Epithelial cell of prostate (primary cell): ENCODE data around the gene RIPOR1.
A peak's percentile ranks its signal among the peaks of the same experiment; 100 is the strongest.

Experiments
- DNase-seq: peaks from one replicate; pipeline ENCODE4 v3.0.0-alpha.2; 2011; ENCODE audit warnings: low read depth, low spot score
- H3K27ac ChIP-seq: fragments of 450-650 bp; 2 replicates; pipeline ENCODE4 v1.5.1; 2017; ENCODE audit warnings: mild to moderate bottlenecking

RIPOR1 gene

DNA sequence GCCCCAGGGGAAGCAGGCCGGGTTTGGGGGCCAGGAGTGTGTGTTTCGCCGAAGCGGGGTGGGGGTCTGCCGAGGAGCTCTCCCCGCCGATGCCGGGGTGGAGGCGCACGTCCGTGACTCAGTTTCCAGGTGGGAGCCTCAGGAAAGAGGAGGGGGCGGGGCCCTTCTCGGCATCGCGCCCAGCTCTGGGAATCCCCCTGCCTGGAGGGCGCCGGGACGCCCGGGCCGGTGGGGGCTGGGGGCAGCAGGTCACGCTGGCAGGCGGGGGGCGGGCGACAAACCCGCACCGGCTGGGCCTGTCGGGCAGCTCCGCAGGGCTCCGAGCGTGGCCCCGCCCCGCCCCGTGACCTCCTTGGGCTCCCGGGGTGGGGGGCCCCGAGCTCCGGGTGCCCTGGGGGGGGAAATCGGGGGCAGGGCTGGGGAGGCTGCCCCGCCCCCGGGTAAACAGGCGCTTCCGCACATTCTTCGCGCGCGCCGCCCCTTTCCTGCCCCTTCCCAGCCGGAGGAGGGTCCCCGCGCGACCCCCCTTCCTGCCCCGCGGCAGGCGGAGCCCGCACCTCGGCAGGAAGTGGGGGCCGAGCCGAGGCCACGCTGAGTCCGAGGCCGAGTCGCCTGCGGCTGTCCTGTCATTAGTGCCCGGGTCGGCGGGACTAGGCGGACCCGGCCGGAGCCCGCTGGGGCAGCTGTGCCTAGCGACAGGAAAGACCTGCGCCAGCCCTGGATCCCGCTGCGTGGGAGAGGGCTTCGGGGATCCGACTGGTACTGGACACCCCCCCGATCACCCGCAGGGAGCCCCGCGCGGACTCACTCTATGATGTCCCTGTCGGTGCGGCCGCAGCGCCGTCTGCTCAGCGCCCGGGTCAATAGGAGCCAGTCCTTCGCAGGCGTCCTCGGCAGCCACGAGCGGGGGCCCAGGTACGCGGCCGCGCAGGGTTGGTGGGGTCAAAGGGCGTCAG, 9.3 kb downstream of the RIPOR1 start:
- DNase-seq = no peak
- peak overlapping the region; percentile 68 for H3K27ac ChIP-seq

DNA sequence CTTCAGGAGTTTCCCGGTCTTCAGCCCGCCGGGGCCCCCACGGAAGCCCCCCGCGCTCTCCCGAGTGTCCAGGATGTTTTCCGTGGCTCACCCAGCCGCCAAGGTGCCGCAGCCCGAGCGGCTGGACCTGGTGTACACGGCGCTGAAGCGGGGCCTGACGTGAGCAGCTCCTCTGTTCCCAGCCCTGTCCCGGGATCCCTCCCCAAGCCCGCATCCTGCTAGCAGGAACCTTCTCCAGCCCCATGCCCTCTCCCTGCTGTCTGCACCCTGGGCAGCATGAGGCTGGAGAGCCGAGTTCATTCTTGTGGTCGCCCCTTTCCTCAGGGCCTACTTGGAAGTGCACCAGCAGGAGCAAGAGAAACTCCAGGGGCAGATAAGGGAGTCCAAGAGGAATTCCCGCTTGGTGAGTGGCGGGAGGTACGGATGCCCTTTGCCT, 10.1 kb downstream of the RIPOR1 start:
- no peak overlapping the region for H3K27ac ChIP-seq
- no peak for DNase-seq

DNA sequence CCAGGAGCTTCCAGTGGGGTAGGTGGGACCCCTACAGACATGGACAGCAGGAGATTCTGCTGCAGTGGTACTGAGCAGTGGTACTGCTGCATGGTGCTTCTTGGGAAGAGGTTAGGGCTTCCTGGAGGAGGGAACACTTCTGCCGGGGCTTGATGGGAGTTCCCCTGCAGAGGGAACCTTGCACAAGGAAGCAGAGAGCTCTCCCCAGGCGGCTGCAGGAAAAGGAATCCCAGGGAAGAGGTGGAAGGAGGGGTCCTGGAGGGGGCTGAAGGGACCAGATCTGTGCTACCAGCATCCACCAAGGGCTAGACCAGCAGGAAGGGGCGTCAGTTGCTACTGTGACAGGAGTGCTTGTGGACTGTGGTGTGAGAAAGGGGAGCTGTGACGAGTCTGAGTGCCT, 10.6 kb downstream of the RIPOR1 start:
- no peak for DNase-seq
- no peak overlapping the region for H3K27ac ChIP-seq

DNA sequence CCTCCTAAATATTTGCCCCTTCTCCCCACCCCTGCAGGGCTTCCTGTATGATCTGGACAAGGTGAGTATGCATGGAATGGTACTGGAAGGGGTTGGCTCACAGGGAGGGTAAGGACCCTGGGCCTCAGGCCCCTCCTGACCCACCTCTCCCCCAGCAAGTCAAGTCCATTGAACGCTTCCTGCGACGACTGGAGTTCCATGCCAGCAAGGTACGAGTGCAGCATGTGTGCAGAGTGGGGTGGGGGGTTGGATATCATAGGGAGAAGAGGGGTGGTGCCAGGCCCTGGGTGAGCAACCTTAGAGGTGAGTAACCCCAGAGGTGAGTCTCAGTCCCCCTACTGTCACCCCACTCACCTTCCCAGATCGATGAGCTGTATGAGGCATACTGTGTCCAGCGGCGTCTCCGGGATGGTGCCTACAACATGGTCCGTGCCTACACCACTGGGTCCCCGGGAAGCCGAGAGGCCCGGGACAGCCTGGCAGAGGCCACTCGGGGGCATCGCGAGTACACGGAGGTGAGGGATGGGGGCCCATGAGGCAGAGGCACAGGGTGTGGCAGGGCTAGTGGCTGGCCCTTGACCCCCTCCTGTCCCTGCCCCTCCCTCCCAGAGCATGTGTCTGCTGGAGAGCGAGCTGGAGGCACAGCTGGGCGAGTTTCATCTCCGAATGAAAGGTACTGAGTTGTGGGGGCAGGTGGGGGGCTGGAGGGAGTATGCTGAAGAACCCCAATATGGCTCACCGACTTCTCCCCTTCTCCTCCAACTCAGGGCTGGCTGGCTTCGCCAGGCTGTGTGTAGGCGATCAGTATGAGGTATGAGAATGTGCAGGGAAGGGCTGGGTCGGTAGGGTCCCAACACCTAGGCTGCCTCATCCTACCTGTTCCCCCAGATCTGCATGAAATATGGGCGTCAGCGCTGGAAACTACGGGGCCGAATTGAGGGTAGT, 11.3 kb downstream of the RIPOR1 start:
- H3K27ac ChIP-seq = no peak overlapping the region
- no peak for DNase-seq

DNA sequence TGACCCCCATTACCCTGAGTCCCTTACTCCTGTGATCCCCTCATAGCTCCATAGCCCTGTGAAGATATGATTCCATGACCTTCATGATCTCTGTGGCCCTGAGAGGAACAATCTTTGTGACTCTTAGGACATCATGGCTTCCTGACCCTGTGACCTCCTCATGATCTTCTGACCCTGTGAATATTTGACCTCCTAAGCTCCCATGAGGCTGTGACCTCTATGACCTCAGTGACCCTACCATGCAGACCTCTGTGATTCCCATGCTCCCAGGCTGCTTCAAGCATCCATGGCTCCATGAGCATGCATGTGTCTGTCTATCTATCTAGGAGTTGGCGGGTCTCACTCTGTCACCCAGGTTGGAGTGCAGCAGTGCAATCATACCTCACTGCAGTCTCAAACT, 12.1 kb downstream of the RIPOR1 start:
- no peak for DNase-seq
- H3K27ac ChIP-seq = no peak overlapping the region

DNA sequence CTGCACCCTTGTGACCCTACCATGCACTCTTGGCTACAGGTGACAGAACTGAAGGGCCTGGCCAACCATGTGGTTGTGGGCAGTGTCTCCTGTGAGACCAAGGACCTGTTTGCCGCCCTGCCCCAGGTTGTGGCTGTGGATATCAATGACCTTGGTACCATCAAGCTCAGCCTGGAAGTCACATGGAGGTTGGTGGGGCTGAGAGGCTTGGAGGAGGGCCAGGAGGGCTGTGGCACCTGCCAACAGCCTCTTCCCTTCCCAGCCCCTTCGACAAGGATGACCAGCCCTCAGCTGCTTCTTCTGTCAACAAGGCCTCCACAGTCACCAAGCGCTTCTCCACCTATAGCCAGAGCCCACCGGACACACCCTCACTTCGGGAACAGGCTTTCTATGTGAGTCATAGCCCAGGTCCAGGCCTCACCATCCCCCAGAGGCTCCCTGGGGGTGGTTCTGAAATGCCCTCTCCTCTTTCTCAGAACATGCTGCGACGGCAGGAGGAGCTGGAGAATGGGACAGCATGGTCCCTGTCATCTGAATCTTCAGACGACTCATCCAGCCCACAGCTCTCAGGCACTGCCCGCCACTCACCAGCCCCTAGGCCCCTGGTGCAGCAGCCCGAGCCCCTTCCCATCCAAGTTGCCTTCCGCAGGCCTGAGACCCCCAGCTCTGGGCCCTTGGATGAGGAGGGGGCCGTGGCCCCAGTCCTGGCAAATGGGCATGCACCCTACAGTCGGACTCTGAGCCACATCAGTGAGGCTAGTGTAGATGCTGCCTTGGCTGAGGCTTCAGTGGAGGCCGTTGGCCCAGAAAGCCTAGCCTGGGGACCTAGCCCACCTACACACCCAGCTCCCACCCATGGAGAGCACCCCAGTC, 13.0 kb downstream of the RIPOR1 start:
- no peak overlapping the region for H3K27ac ChIP-seq
- DNase-seq = no peak

DNA sequence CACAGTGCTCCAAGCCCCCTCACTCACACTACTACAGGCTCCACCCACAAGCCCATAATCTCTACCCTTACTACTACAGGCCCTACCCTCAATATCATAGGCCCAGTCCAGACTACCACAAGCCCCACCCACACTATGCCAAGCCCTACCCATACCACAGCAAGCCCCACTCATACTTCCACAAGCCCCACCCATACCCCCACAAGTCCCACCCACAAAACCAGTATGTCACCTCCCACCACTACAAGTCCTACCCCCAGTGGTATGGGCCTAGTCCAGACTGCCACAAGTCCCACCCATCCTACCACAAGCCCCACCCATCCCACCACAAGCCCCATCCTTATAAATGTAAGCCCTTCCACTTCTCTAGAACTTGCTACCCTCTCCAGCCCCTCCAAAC, 13.8 kb downstream of the RIPOR1 start:
- no peak overlapping the region for H3K27ac ChIP-seq
- no peak for DNase-seq

DNA sequence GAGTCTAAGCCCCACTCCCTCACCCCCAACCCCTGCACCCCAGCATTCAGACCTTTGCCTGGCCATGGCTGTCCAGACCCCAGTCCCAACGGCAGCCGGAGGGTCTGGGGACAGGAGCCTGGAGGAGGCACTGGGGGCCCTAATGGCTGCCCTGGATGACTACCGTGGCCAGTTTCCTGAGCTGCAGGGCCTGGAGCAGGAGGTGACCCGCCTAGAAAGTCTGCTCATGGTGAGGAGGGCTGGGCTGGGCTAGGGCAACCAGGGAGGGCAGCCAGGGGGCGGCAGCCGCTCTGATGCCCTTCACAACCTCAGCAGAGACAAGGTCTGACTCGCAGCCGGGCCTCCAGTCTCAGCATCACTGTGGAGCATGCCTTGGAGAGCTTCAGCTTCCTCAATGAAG, 14.4 kb downstream of the RIPOR1 start:
- H3K27ac ChIP-seq = no peak overlapping the region
- no peak for DNase-seq

DNA sequence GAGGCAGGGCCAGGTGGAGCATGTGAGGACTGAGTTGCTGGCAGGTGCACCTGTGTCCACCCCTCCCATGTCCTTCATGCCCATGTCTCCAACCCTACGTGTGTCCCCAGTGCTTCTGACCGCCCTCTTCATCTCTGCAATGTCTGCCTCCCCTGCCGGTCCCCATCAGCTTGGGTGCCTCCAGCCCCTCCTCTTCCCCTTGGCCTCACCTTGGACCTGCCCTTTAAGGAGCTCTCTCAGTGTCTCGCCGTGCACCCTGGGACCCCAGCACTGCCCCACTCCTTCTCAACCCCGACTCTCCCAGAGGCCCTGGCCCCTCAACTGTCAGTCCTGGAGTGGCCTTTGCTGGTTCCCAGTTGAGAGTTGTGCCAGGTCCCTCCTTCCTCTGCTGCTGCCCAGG, 15.0 kb downstream of the RIPOR1 start:
- no peak for DNase-seq
- H3K27ac ChIP-seq = no peak overlapping the region

DNA sequence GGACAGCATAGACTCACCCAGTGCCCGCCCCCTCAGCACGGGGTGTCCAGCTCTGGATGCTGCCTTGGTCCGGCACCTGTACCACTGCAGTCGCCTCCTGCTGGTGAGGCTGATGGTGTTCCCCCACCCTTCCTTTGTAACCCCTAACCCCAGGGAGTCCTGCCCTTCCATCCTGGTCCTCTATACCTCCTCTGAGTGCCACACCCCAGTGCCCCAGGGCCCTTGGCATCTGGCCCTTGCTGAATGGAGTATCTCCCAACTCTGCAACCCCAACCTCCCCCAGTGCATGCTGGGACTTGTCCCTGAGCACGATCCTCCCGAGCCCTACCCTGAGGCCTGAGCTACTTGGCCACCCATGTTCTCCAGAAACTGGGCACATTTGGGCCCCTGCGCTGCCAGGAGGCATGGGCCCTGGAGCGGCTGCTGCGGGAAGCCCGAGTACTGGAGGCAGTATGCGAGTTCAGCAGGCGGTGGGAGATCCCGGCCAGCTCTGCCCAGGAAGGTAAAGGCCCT, 15.8 kb downstream of the RIPOR1 start:
- H3K27ac ChIP-seq = no peak overlapping the region
- no peak for DNase-seq

DNA sequence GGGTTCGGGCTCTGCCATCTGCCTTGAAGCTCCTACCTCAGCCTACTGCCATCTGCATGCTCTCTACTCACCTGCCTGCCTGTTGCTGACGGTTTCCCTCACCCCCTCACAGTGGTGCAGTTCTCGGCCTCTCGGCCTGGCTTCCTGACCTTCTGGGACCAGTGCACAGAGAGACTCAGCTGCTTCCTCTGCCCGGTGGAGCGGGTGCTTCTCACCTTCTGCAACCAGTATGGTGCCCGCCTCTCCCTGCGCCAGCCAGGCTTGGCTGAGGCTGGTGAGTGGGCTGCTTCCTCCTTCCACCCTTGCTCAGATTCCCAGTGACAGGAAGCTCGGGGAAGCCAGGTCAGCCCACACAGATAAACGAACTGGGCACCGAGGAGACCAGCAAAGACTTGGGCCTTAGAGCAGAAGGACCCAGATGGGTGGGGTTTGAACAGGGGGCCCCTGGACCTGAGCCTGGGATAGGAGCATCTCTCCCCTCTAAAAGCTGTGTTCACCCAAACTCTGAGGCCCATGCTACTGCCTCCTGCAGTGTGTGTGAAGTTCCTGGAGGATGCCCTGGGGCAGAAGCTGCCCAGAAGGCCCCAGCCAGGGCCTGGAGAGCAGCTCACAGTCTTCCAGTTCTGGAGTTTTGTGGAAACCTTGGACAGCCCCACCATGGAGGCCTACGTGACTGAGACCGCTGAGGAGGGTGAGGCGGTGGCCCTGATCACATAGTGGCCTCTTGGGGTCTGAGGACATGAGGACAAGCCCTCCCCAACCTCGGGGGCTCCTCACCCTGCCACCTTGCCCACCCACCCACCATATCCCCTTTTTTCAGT, 16.4 kb downstream of the RIPOR1 start:
- no peak for DNase-seq
- H3K27ac ChIP-seq = no peak overlapping the region

DNA sequence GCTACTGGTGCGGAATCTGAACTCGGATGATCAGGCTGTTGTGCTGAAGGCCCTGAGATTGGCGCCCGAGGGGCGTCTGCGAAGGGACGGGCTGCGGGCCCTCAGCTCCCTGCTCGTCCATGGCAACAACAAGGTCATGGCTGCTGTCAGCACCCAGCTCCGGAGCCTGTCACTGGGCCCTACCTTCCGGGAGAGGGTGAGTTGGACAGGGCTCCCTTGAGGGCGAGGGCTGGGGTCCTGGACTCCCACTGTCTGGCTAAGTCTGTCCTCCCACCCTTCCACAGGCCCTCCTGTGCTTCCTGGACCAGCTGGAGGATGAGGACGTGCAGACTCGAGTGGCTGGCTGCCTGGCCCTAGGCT, 17.0 kb downstream of the RIPOR1 start:
- DNase-seq = no peak
- no peak overlapping the region for H3K27ac ChIP-seq

DNA sequence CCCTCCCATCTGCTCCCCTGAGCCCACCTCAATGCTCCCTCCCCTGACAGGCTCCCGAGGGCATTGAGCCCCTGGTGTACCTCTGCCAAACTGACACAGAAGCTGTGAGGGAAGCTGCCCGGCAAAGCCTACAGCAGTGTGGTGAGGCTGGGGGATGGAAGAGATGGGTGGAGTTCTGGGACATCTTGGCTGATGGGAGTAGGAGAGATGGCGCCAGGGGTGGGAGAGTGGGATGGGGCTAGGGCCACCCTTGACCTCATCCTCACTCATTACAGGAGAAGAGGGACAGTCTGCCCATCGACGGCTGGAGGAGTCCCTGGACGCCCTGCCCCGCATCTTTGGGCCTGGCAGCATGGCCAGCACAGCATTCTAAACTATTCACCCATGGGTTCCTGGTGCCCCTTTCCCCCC, 17.5 kb downstream of the RIPOR1 start:
- no peak overlapping the region for H3K27ac ChIP-seq
- DNase-seq = no peak

DNA sequence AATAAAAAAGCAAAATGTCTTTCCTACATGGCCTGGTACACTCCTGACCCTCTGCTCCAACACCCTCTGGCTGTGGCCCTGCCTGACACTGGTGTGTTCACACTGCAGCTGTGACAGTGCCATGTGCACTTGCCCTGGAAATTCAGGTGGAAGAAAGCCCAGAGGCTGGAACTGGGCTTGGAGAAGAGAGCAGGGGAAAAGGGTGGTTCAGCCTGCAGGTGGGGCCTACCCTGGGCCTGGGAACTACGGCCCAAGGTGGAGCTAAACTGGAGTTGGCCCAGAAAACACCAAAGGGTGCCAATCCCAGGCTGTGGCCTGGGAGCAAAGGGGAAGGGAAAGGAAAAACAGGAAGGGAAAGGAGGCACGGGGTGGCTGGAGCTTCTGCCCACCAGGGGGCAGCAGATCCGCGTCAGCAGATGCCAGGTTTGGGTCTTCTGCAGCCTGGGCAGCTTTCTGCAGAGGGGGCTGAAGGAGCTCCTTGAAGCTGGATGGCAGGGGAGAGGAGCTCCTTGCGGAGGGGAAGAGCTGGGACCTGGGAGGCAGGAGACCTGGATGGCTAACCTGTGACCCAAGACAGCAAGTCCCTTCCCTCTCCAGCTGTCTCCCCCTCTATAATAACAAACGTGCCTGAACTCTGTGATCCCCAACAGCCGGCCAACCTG, 18.3 kb downstream of the RIPOR1 start:
- no peak overlapping the region for H3K27ac ChIP-seq
- no peak for DNase-seq

DNA sequence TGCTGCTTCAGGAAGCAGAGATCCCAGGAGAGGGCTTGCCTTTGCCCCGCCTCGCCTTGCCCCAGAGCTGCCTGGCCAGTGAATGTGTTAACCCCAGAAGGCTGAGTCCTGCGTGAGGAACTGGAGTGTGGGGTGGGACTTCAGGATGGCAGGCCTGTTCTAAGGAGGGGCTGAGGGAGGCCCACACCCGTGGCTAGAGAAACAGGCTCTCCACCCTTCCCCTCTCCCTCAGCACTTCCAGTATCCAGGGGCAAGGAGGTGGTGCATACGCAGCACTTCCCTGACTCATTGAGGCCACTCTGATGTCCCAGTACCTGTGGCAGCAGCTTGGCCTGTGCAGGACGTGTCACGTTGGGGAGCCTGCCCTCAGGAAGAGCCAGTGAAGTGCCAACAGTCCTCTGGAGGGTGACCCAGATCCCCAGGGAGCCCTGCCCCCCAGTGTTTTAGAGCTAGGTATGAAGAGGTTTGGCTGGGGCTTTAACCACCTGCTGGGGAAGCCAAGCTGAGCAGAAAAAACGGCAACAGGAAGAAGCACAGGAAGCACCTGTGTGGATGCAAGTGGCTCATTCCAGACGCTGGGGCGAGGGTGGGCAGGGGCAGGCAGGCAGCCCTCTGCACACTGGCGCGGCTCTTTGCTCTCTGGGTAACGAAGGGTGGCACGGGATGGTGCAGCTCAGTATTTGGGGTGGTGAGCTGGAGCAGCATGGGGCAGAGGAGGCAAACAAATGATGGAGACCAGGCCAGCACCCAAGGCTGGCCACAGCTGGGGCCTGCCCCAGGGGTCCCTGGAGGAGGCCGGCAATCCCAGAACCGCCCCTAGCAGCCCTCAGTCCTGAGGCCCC, 19.0 kb downstream of the RIPOR1 start:
- no peak overlapping the region for H3K27ac ChIP-seq
- DNase-seq = no peak

DNA sequence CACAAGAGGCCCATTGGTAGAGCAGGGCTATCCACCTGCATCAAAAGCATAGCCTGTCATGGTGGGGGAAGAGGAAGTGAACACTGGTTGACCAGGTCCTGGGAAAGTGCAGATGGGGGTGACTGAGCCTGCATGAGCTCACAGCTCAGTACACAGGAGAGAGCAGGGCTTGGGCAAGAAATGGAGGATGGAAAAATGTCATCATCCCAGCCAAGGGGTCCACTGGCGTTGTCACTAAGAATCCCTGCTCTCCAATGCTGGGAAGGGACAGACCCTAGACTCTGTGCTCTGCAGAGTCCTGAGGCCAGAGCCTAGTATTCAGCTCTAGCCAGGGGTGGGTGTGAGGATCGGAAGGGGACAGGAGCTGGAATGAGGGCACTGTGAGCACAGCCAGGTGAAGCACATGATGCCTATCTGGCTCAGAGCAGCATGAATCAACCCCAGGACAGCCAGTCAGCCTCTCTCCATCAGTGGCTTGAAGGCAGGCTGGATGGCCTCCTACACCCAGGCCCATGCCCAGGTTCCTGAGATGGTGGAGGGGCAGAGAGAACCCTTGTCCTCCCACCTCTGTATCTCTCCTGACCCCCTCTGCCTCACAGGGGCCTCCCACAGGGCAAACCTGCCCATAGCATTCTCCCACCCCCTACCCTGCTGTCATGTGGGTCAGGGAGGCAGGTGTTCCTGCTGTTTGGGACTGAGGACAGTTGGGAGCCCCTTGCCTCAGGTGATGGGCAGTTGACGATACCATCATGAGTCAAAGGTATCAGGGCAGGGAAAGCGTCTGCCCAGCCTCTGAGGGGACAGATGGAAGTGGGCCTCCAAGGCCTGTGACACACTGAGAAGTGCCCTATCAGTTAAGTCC, 19.9 kb downstream of the RIPOR1 start:
- no peak for DNase-seq
- no peak overlapping the region for H3K27ac ChIP-seq

DNA sequence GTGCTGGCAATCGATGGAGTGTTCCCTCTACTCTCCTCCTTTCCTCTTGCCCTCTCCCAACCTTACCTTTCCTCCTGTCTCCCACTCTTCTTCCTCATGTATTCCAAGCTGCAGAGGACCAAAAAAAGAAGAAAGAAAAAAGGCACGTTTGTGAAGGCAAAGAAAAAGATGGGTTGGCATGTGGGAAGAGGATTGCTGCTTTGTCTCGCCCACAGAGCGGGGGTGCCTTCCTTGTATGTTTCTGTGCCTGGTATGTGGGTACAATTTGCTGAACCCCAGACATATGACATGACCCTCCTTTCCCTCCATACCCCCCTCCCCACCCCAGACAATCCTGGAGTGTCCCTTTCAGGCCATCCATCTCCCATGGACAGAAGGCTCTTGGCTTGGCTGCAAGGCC, 20.6 kb downstream of the RIPOR1 start:
- H3K27ac ChIP-seq = no peak overlapping the region
- no peak for DNase-seq
